ENCODE measurements around the gene RCAN2.
A peak's percentile ranks its signal among the peaks of the same experiment; 100 is the strongest.

RCAN2 gene

DNA sequence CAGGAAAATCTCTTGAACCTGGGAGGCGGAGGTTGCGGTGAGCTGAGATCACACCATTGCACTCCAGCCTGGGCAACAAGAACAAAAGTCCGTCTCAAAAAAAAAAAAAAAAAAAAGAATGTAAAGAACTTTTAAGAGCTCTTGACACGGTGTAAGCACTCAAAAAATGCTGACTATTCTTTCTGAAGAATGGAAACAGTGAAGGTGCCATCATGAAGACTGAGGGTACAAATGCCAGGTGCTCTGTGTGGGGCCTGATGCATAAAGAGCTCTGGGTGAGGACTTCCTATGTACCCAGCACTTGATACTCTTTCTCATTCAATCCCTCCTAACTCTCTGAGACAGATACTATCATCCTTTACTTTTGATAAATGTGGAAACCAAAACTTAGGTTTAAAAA is 275.5 kb downstream of the RCAN2 start:
- no peak for DNase-seq (ENCODE audit: low read depth)

DNA sequence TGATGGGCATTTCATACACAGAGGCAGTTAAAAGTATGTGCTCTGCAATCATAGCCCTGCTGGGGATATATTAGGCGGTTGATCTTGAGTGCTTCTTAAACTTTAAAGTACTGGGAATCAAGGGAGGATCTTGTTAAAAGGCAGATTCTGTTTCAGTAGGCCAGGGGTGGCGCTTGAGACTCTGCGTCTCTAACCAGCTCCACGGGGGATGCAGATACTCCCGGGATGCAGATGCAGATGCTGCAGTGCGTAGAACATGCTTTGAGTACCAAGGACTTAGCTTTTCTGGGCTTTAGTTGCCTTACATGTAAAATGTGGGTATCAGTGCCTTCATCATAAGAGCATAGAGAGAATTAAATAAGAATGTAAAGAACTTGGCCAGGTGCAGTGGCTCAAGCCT is 276.0 kb downstream of the RCAN2 start:
- DNase-seq (ENCODE audit: low read depth), result no peak

DNA sequence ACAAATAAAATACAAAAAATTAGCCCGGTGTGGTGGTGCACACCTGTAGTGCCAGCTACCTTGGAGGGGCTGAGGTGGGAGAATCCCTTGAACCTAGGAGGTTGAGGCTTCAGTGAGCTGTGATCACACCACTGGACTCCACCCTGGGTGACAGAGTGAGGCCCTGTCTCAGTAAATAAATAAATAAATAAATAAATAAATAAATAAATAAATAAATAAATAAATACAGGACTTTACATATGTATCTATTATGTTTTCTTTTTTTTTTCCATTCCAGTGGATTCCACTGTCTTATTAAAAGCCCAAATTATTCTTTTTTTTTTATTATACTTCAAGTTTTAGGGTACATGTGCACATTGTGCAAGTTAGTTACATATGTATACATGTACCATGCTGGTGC is 279.3 kb downstream of the RCAN2 start:
- no peak for DNase-seq (ENCODE audit: low read depth)

DNA sequence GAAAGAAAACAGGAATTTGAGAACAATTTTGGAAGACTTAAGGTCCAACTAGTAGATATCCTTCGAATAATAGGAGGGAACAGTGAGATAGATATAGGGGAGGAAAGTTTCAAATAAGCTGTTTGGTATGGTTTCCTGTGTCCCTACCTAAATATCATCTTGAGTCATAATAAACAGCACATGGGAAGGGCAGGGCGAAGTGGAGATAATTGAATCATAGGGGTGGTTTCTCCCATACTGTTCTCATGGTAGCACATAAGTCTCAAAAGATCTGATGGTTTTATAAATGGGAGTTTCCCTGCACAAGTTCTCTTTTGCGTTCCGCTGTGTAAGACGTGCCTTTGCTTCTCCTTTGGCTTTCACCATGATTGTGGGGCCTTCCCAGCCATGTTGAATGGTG is 281.0 kb downstream of the RCAN2 start:
- DNase-seq (ENCODE audit: low read depth), result no peak

DNA sequence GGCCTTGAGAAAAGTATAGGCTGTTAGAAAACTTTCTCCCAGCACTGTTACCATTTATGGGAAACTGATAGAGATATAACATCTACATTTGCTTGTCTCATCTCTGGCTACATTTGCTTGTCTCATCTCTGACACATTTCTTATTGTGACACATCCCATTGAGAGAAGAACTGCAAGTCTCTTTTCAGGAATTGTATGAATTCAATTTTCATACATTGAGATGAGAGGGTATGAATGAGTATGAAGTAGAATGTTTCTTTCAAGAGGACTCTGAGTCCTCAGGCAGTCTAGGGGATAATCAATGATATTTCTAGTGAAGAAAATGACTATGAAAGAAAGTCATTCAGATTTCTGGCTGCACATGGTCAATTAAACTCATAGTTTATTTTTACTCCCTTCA is 282.9 kb downstream of the RCAN2 start:
- DNase-seq (ENCODE audit: low read depth), result no peak

DNA sequence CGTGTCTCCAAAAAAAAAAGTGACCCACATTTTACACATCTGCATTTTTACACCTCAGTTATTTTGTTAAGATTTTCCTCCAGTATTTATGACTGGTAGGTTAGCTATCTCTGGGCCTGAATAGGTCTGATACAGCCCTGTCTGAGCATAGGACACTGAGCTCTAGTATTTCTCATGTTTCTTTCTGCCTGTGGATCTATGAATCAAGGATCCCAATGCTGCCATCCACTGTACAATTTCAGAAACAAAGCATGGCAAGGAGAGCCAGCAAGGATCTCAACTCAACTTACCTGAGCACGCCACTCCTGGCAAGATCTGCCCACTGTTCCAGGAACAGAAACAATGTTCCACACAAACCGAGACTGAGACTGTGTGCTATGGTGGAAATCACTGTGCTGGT is 284.1 kb downstream of the RCAN2 start:
- DNase-seq (ENCODE audit: low read depth), result no peak

DNA sequence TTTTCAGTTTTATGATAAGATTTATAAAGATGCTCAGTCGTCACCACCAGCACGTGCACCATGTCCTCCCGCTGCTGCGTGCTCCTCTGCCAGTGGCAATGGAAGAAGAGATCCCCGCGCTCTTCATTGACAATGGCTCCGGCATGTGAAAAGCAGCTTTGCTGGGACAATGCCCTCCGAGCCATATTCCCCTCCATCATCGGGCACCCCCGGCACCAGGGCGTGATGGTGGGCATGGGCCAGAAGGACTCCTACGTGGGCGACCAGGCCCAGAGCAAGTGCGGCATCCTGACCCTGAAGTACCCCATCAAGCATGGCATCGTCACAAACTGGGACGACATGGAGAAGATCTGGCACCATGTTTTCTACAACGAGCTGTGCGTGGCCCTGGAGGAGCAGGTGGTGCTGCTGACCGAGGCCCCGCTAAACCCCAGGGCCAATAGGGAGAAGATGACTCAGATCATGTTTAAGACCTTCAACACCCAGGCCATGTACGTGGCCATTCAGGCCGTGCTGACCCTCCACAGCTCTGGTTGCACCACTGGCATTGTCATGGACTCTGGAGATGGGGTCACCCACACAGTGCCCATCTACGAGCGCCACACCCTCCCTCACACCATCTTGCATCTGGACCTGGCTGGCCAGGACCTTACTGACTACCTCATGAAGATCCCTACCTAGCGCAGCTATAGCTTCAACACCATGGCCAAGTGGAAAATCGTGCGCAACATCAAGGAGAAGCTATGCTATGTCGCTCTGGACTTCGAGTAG is 286.2 kb downstream of the RCAN2 start:
- DNase-seq (ENCODE audit: low read depth), result no peak

DNA sequence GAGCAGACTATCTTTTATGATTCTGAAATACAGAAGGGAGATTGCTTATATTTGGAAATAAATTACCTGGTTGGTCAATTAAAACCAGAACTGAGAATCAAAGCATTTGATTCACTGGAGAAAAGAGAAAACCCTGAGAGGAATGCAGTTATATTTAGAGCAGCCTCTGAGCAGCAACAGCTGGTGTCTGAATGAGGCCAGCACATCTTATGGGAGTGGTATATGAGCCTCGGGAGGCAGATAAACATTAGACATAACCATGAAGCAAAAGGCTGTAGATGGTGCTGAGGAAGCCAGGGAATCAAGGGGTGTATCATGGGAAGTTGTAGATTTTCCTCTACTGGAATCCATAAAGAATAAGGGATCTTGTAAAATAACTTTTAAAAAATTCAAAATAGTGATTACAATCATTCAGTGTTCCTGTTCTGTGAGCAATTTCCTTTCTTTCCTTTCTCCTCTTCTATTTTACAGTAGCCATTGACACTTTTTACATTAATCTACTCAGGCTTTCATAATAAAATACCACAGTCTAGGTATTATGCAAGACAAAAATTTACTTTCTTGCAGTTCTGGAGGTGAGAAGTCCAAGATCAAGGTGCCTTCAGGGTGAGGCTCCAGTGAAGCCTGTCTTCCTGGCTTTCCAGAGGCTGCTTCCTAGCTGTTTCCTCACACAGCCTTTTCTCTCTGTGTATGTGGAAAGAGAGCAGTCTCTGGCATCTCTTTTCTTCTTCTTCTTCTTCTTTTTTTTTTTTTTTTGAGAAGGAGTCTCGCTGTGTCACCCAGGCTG is 287.7 kb downstream of the RCAN2 start:
- DNase-seq (ENCODE audit: low read depth), result no peak

DNA sequence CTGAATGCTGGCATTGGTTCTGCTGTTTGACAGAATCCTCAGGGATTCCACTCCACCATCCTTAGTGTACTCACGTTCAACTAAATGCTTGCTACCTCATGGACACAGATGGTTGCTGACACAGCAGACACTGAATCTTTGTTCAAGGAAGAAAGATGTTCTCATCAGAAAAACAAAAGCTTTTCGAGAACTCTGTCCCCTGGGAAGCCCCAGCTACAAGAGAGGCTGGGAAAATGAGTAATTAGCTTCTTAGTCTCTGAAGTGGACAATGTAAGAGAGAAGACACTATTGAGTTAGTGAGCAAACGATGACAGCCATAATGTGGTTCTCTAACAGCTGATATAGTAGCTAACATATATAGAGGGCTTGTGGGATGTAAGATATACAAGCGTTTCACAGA is 289.5 kb downstream of the RCAN2 start:
- no peak for DNase-seq (ENCODE audit: low read depth)

DNA sequence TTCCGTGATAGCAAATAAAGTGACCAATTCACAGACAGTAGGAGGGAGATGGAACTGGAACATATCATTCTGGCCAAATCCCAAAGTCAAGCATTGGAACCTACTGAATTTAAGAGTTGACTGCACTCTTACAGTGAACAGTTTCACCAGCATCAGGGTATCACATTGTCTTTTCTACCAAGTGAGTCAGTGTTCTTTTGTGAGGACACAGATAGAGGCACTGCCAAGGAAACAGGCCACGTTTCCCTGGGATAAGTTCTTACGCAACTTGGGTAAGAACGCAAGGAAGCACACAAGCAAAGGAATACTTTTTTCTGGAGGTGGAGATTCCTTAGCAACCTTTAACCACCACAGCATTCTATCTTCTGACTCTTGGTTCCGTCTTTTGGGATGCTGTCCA is 291.9 kb downstream of the RCAN2 start:
- peak; percentile 6 for DNase-seq (ENCODE audit: low read depth)

DNA sequence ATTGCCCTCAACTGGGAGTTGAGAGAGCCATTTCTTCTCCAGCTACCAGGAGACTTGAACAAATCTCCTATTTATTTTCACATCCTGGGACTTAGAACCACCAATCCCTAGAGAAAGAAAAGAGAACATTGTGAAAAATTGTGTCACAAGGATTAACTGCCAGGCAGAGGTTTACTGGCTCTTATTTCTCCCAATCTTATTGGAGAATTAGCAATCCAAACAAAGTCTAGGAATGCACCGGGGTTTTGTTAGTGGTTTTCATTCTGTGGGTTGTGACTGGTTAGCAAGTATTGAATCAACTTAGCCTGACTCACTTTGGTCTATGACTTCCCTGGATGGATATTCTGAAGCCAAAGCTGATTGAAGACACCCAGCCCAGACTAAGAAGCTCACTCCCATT is 299.3 kb downstream of the RCAN2 start:
- peak; percentile 91 for DNase-seq (ENCODE audit: low read depth)

DNA sequence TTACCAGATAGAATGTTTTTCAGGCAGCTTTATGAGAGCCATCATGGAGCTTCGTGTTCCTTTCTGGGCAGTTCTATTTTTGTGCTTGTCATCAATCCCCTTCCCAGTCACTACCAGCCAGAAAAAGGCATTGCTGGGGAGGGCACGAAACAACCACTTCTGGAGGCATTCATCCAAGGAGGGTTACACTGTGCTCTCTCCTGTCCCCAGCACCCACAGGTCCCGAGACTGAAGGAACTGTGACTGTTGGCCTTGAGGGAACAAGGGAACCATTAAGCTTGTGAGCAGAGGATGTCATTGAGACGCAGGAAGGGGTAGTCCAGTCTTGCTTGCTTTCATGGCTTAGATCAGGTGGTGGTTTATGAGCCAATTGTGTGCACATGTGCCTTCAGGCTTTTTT is 300.4 kb downstream of the RCAN2 start:
- no peak for DNase-seq (ENCODE audit: low read depth)

DNA sequence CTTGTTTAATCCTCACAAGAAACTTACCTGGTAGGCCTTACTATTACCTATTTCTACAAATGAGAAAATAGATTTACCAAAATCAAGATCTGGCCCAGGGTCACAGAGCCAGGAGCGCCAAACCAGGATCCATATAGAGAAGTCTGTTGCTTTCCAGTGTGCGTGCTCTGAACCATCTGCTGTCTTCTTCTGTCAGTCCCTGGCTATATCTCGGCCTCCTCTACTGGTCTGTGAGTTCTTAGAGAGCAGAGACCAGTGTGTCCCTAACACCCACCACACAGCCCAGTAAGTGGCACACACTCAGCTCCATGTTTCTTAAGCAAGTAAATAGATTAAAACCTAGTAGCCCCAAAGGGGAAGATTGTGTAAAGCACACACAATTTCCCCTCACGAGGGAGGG is 301.5 kb downstream of the RCAN2 start:
- DNase-seq (ENCODE audit: low read depth), result no peak

DNA sequence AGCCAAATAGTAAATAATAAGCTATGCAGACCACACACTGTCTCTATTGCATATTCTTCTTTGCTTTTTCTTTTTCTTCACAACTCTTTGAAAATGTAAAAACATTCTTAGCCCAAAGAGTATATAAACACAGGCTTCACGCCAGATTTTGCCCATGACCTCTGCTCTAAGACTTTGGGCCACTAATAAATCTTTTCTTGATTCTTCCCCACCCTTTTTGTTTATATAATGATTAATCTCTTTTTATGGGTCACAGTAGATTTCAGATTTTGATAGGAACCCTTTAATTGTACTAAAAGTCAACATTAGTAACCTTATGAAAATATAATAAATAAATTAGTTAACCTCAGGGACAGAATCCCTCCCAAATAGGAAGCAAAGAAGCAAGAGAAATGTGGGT is 304.7 kb downstream of the RCAN2 start:
- no peak for DNase-seq (ENCODE audit: low read depth)

DNA sequence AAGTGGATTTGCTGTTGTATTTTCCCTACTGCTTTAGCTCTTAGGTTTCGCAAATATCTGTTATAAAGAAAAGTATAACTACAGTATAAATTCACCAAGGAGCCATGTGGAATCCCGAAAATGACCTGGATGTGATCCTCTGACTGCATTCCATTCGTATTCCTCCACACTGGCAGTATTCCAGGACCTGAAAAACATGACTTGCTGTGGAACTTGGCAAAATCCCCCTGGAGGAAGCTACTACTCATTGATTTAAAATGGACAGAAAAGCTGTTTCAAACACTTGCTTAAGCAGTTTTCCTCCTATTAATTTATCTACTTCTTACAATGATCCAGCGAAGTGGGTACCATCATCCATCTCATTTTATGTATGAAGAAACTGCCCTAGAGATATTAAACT is 307.1 kb downstream of the RCAN2 start:
- peak; percentile 64 for DNase-seq (ENCODE audit: low read depth)

DNA sequence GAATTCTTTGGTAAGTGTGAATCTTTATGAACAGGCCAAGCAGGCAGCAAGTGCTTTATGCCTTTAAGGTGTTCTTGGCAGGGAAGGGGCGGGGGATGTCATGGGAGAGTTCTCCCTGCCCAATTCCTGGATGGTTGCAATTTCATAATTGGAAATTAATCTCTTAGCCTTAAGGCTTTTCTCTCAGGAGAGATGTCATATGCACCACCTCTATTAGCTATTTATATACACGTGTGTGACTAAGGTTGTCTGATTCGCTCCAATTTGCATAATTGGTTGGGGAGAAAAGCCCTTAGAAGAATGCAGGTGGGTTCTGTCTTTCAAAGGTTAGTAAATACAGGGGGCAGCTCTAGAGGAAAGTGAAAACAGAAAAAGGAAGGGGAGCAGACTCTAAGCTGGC is 315.3 kb downstream of the RCAN2 start:
- DNase-seq (ENCODE audit: low read depth), result no peak

DNA sequence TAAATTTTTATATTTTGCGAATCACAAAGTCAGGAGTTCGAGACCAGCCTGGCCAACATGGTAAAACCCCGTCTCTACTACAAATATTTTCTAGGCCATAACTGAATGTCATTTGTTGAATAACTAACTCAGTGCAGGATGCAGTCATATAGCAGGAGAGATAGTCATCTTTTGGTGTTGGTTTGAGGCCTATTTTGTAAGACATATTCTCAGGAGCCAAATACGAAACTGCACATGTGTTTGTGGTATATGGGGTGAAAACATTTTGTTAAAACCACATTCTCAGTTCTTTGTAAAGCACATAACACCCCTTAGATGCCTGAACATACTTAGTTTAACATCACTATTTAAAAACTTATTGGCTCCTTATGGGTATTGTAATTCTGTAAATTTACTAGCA is 315.8 kb downstream of the RCAN2 start:
- no peak for DNase-seq (ENCODE audit: low read depth)

DNA sequence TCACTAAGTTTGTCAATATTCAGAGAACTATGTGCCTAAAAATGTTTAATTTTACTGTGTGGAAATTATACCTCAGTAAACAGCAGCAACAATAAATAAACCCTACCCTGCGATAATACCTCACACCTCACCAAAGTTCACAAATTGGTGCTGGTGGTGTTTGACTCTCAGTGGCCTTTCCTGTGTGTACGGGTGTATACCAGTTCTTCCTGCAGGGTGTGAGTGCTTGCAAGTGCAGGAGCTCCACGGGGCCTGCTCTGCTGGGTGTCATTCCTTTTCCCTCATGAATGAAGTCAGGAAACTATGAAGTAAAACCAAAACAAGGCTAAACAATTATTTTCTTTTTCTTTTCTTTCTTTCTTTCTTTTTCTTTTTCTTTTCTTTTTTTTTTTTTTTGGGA is 316.3 kb downstream of the RCAN2 start:
- DNase-seq (ENCODE audit: low read depth), result no peak

DNA sequence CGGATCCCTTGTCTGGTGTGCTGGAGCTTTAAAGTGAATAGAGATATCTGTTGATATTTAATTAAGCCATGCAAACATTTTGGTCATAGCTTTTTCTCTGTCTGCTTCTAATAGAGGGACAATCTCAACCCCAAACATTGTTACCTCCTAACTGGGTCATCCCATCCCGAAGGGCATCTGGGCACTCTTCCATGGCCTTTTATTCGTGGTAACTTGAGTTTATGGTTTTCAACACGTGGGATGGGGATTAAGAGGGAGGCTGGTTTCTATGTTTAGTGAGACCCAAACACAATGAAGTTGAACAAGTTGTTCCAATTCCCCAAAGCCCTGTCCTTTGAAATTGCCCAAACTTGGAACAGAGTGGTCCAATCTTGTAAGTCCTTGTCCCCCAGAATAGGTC is 319.1 kb downstream of the RCAN2 start:
- no peak for DNase-seq (ENCODE audit: low read depth)

Measured in iris pigment epithelial cell (primary cell).